Astrocyte of the spinal cord (primary cell): ENCODE data around the gene OCLN.
"Not testable (repeated sequence)": the region's sequence is repeated elsewhere in the genome, so short reads cannot be mapped to it uniquely, and the experiment has no call there.

Source experiments
- DNase-seq: peaks from one replicate; pipeline ENCODE4 v3.0.0; 2011; ENCODE audit warnings: low read depth, low spot score
- H3K4me3 ChIP-seq: 2 replicates; pipeline ENCODE4 v1.5.1; 2011; ENCODE audit warnings: low read depth, mild to moderate bottlenecking, low read length, moderate library complexity
- in situ Hi-C: cut with HindIII; loops from 2 replicates; pipeline ENCODE4 v1.10.0; 2017; ENCODE audit warnings: low sequenced_read_pairs
- TF ChIP-seq, protein P1 (sequence below): IDR thresholded peaks from 2 replicates; pipeline ENCODE4 v1.5.1; 2012; ENCODE audit warnings: low read depth, mild to moderate bottlenecking, low read length, inconsistent platforms

Gene OCLN

GRCh38 chr5:69477170-69477569 lies 15.4 kb upstream of the OCLN start:
- no peak overlapping the region for H3K4me3 ChIP-seq
- in situ Hi-C loops, result no loop called here
- TF ChIP-seq, protein P1, sequence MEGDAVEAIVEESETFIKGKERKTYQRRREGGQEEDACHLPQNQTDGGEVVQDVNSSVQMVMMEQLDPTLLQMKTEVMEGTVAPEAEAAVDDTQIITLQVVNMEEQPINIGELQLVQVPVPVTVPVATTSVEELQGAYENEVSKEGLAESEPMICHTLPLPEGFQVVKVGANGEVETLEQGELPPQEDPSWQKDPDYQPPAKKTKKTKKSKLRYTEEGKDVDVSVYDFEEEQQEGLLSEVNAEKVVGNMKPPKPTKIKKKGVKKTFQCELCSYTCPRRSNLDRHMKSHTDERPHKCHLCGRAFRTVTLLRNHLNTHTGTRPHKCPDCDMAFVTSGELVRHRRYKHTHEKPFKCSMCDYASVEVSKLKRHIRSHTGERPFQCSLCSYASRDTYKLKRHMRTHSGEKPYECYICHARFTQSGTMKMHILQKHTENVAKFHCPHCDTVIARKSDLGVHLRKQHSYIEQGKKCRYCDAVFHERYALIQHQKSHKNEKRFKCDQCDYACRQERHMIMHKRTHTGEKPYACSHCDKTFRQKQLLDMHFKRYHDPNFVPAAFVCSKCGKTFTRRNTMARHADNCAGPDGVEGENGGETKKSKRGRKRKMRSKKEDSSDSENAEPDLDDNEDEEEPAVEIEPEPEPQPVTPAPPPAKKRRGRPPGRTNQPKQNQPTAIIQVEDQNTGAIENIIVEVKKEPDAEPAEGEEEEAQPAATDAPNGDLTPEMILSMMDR, result no peak
- no peak for DNase-seq

- in situ Hi-C loops, DNase-seq: not testable (repeated sequence)
These were observed 14.3 kb upstream of the OCLN start for GRCh38 chr5:69478296-69478695.

DNA sequence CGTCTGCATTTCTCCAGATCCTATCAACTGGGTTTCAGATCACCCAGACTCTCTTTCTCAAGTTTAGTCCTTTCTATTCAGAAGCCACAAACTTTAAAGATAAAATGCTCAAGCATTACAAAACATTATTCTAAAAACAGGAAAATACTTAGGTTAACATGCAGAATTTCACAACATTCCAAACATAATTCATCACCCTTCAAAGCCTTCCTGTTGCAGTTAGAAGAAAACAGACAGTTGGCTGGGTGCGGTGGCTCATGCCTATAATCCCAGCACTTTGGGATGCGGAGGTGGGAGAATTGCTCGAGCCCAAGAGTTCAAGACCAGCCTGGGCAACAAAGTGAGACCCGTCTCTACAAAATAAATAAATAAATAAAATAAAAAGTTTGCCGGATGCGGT lies 7.7 kb upstream of the OCLN start:
- DNase-seq, result peak; percentile 19
- no peak overlapping the region for H3K4me3 ChIP-seq
- in situ Hi-C loops, result no loop called here
- TF ChIP-seq, protein P1, result no peak

More at GRCh38 chr5:69478296-69478695, 14.3 kb upstream of the OCLN start:
- H3K4me3 ChIP-seq, result not testable (repeated sequence)

GRCh38 chr5:69485471-69485870 lies 7.1 kb upstream of the OCLN start:
- TF ChIP-seq, protein P1, result no peak
- in situ Hi-C loops, result no loop called here
- H3K4me3 ChIP-seq, result no peak overlapping the region
- DNase-seq, result no peak

GRCh38 chr5:69489246-69489645 lies 3.3 kb upstream of the OCLN start:
- H3K4me3 ChIP-seq, result no peak overlapping the region
- TF ChIP-seq, protein P1, result no peak
- in situ Hi-C loops, result no loop called here
- DNase-seq, result no peak

- TF ChIP-seq, protein P1, result no peak
- H3K4me3 ChIP-seq, result no peak overlapping the region
- in situ Hi-C loops, result no loop called here
- no peak for DNase-seq
These were observed 1.6 kb upstream of the OCLN start for GRCh38 chr5:69491027-69491426.

- H3K4me3 ChIP-seq, result peak overlapping the region; percentile 49
- TF ChIP-seq, protein P1, result no peak
- in situ Hi-C loops, result no loop called here
- no peak for DNase-seq
These were observed 676 bp upstream of the OCLN start for GRCh38 chr5:69491838-69492390.
